H1 (cell line): ENCODE data around the gene BRD3OS. TPM values are rescaled to one million over a fixed set of nuclear protein-coding genes. Genes with fewer than 3 reads are reported as not detected.

Experiments
- CEBPB ChIP-seq: IDR thresholded peaks from 2 replicates; pipeline ENCODE4 v1.6.1; 2012; ENCODE audit warnings: low read depth, low read length
- GTF2F1 ChIP-seq: IDR thresholded peaks from 2 replicates; pipeline ENCODE4 v1.6.1; 2012; ENCODE audit warnings: low read depth, low read length, improper control_type of control experiment, borderline replicate concordance
- POLR2A ChIP-seq, 2 experiments: IDR thresholded peaks; 1 replicate in 1 of 2; 2 replicates in 1 of 2; pipeline ENCODE4 v1.6.1; 2011; ENCODE audit warnings: low read depth in 2 of 2, low read length in 2 of 2, mild to moderate bottlenecking in 2 of 2; ENCODE audit errors: control extremely low read depth in 1 of 2
- RAD21 ChIP-seq, 2 experiments: IDR thresholded peaks in 1 of 2; conservative IDR thresholded peaks in 1 of 2; 2 replicates each; pipeline ENCODE4 v1.6.1; 2011; ENCODE audit warnings: low read depth in 2 of 2, low read length in 2 of 2, improper control_type of control experiment in 1 of 2, inconsistent platforms in 1 of 2, mild to moderate bottlenecking in 1 of 2, moderate library complexity in 1 of 2
- RXRA ChIP-seq: IDR thresholded peaks from 2 replicates; pipeline ENCODE4 v1.6.1; 2011; ENCODE audit warnings: low read depth, mild to moderate bottlenecking, low read length, moderate library complexity; ENCODE audit not compliant: insufficient read depth
- SAP30 ChIP-seq: fragments of 300-600 bp; sonication (generic); IDR thresholded peaks from 2 replicates; pipeline ENCODE4 v1.7.1; 2012; ENCODE audit warnings: low read length, moderate library complexity, mild to moderate bottlenecking, inconsistent platforms; ENCODE audit not compliant: insufficient read depth, insufficient replicate concordance
- TAF1 ChIP-seq: IDR thresholded peaks from 2 replicates; pipeline ENCODE4 v1.6.1; 2011; ENCODE audit warnings: mild to moderate bottlenecking, low read depth, low read length
- polyA plus RNA-seq, 7 experiments: library from polyadenylated mRNA; depleted of rRNA in 3 of 7; stranded (reverse) in 5 of 7; unstranded in 2 of 7; fragments of >200 nt in 5 of 7; fragments of 200-250 nt in 2 of 7; gene quantifications; 1 replicate in 5 of 7; 2 replicates in 1 of 7; 4 replicates in 1 of 7; pipeline versions ENCODE4 v1.2.1 to v1.2.3, GENCODE V29; 2011 to 2013; ENCODE audit warnings: missing spikeins in 2 of 7, mixed read lengths in 2 of 7
- total RNA-seq: library from RNA; stranded (reverse); fragmentation: NEBNext Ultra II Directional; extraction: Animal tissue kit (Norgen Biotek cat#: 25700); gene quantifications from 2 replicates; pipeline ENCODE4 v1.2.1, GENCODE V29; 2021

The BRD3OS gene
- total and polyA plus RNA-seq, 2 of the 8 experiments (the other 6 are each of a cell fraction or from before 2014, with no cell fraction given), result 12.7 to 20.2 TPM

DNA sequence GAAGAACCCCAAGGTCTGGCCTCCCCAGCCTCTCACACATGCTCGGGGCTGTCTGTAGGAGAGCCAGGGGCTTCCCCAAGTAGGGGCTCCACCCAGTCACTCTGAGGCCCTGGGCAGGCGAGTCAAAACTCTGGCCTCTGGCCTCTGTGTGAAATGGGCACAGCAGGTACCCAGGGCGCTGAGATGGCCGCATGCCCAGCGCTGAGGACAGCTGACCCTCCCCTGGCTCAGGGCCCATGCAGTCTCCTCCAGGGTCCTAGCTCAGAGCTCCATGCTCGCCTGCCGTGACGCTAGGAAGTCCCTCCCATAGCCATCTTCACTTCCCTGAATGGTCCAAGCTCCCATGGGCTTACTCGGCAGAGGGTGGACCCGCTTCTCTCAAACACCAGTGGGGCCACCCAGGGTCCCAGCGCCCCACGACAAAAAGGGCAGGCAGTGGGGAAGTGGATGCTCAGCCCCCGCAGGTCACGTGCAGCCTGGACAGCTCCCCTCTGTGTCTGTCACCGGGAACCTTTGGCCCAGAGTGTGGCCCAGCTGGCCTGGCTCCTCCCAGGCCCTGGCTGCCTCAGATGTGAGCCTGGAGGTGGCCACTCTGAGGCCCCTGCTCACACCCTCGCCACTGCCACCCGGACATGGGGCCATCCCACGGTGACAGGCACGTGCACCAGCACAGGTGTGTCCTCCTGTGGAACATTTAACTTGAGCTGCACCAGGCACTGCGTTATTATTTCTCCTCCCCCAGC is 21.0 kb upstream of the BRD3OS start (continued):
- TF ChIP-seq TAF1 (no peak), CEBPB (no peak), RAD21 (IDR thresholded peaks at IDR 0.05 in 1 of 2, conservative IDR thresholded peaks at IDR 0.05 in 1 of 2; ENCODE audit: low read depth in 2 of 2, low read length in 2 of 2) (no peak), GTF2F1 (no peak), SAP30 (no peak), POLR2A (IDR thresholded peaks at IDR 0.05; ENCODE audit: control extremely low read depth in 1 of 2, low read depth in 2 of 2, low read length in 2 of 2) (no peak), RXRA (no peak)
